Osteoblast (primary cell): ENCODE measurements around the gene MUC5B. TPM values are rescaled to one million over a fixed set of nuclear protein-coding genes. Genes with fewer than 3 reads are reported as not detected.

ENCODE experiments used
- DNase-seq: peaks from one replicate; pipeline ENCODE4 v3.0.0; 2011; ENCODE audit warnings: low spot score, mixed read lengths; ENCODE audit not compliant: insufficient read length; ENCODE audit errors: missing footprints
- H2AFZ ChIP-seq: 2 replicates; pipeline ENCODE4 v1.6.0; 2011; ENCODE audit warnings: mild to moderate bottlenecking, low read length
- H3K27ac ChIP-seq: 2 replicates; pipeline ENCODE4 v1.5.1; 2011; ENCODE audit warnings: mild to moderate bottlenecking, low read depth, low read length, moderate library complexity
- H3K27me3 ChIP-seq: 2 replicates; pipeline ENCODE4 v1.6.0; 2012; ENCODE audit warnings: mild to moderate bottlenecking, control low read depth, inconsistent platforms, low read length, moderate library complexity; ENCODE audit not compliant: insufficient read depth
- H3K36me3 ChIP-seq: 2 replicates; pipeline ENCODE4 v1.5.1; 2011; ENCODE audit warnings: mild to moderate bottlenecking, low read length, control low read depth, moderate library complexity; ENCODE audit not compliant: insufficient read depth
- H3K4me1 ChIP-seq: 2 replicates; pipeline ENCODE4 v1.5.1; 2011; ENCODE audit warnings: mild to moderate bottlenecking, low read length, control low read depth, moderate library complexity; ENCODE audit not compliant: insufficient read depth
- H3K4me2 ChIP-seq: 2 replicates; pipeline ENCODE4 v1.6.0; 2011; ENCODE audit warnings: mild to moderate bottlenecking, low read length; ENCODE audit not compliant: insufficient read depth
- H3K4me3 ChIP-seq: fragments of 200-600 bp; sonication (generic); 3 replicates; pipeline ENCODE4 v1.5.1; 2012; ENCODE audit warnings: mild to moderate bottlenecking, low read length, inconsistent platforms; ENCODE audit not compliant: insufficient read depth
- H3K79me2 ChIP-seq: 2 replicates; pipeline ENCODE4 v1.6.0; 2012; ENCODE audit warnings: mild to moderate bottlenecking, low read length, control low read depth, inconsistent platforms; ENCODE audit not compliant: insufficient read depth
- H3K9me3 ChIP-seq: 2 replicates; pipeline ENCODE4 v1.5.1; 2011; ENCODE audit warnings: low read depth, low read length, control low read depth
- H4K20me1 ChIP-seq: 2 replicates; pipeline ENCODE4 v1.6.0; 2012; ENCODE audit warnings: mild to moderate bottlenecking, low read length, control low read depth; ENCODE audit not compliant: insufficient read depth
- CTCF ChIP-seq: IDR thresholded peaks from 2 replicates; pipeline ENCODE4 v1.5.1; 2011; ENCODE audit warnings: mild to moderate bottlenecking, low read depth, low read length, moderate library complexity; ENCODE audit errors: extremely low read depth
- total RNA-seq: library from RNA; depleted of rRNA; stranded (reverse); fragments of >200 nt; gene quantifications from 2 replicates; pipeline ENCODE4 v1.2.3, GENCODE V29; 2012

MUC5B gene
- total RNA-seq, 1 donor, result not detected

- H3K9me3 ChIP-seq, result no peaks in the 10 kb centered on the region
- H3K79me2 ChIP-seq, result no peaks in the 10 kb centered on the region
- TF ChIP-seq CTCF, result no peak
Measured at GRCh38 chr11:1202154-1202775, 20.6 kb upstream of the MUC5B start.

GRCh38 chr11:1202776-1203504, 19.9 kb upstream of the MUC5B start:
- Histone ChIP-seq H3K4me1 (no peaks in the 10 kb centered on the region), H4K20me1 (no peaks in the 10 kb centered on the region), H3K9me3 (no peaks in the 10 kb centered on the region), H3K36me3 (no peaks in the 10 kb centered on the region), H3K27me3 (no peaks in the 10 kb centered on the region), H3K4me3 (no peak overlapping the region), H3K79me2 (no peaks in the 10 kb centered on the region), H2AFZ (peak overlapping the region; percentile 37), H3K27ac (no peak overlapping the region), H3K4me2 (no peak overlapping the region)
- peak; percentile 78 for TF ChIP-seq CTCF
- DNase-seq, result peak; percentile 98

More at GRCh38 chr11:1202154-1202775, 20.6 kb upstream of the MUC5B start:
- H3K27ac ChIP-seq, result no peak overlapping the region
- no peak overlapping the region for H3K4me2 ChIP-seq
- H4K20me1 ChIP-seq, result no peaks in the 10 kb centered on the region
- no peak overlapping the region for H2AFZ ChIP-seq
- peak; percentile 93 for DNase-seq
- H3K4me3 ChIP-seq, result no peak overlapping the region
- no peaks in the 10 kb centered on the region for H3K4me1 ChIP-seq
- no peaks in the 10 kb centered on the region for H3K27me3 ChIP-seq
- H3K36me3 ChIP-seq, result no peaks in the 10 kb centered on the region

GRCh38 chr11:1203505-1204271, 19.2 kb upstream of the MUC5B start:
- no peak for TF ChIP-seq CTCF
- H4K20me1 ChIP-seq, result no peaks in the 10 kb centered on the region
- peak; percentile 77 for DNase-seq
- no peaks in the 10 kb centered on the region for H3K27me3 ChIP-seq
- no peaks in the 10 kb centered on the region for H3K79me2 ChIP-seq
- H3K4me2 ChIP-seq, result no peak overlapping the region
- no peak overlapping the region for H2AFZ ChIP-seq
- no peaks in the 10 kb centered on the region for H3K4me1 ChIP-seq
- H3K36me3 ChIP-seq, result no peaks in the 10 kb centered on the region
- H3K4me3 ChIP-seq, result no peak overlapping the region
- no peaks in the 10 kb centered on the region for H3K9me3 ChIP-seq
- H3K27ac ChIP-seq, result no peak overlapping the region
